H9 (cell line): ENCODE results near the gene TSPAN18. TPM values are rescaled to one million over a fixed set of nuclear protein-coding genes. Genes with fewer than 3 reads are reported as not detected.

ENCODE experiments used
- DNase-seq: peaks from one replicate; pipeline ENCODE4 v3.0.0-alpha.2; 2017
- H2AFZ ChIP-seq: one replicate; pipeline ENCODE4 v1.6.1; 2013; ENCODE audit warnings: mild to moderate bottlenecking, low read length, control low read depth, moderate library complexity
- H2AK5ac ChIP-seq: 2 replicates; pipeline ENCODE4 v1.6.1; 2013; ENCODE audit warnings: low read length, control low read depth, mixed read lengths; ENCODE audit not compliant: insufficient read length
- H2BK120ac ChIP-seq: one replicate; pipeline ENCODE4 v1.6.1; 2013; ENCODE audit warnings: low read depth, mild to moderate bottlenecking, low read length, control low read depth, inconsistent platforms; ENCODE audit not compliant: poor library complexity, severe bottlenecking
- H2BK12ac ChIP-seq: 2 replicates; pipeline ENCODE4 v1.6.1; 2013; ENCODE audit warnings: low read length, control low read depth, mixed read lengths, low read depth; ENCODE audit not compliant: insufficient read length
- H2BK15ac ChIP-seq: 2 replicates; pipeline ENCODE4 v1.6.1; 2013; ENCODE audit warnings: low read depth, low read length, control low read depth
- H2BK20ac ChIP-seq: one replicate; pipeline ENCODE4 v1.6.1; 2013; ENCODE audit warnings: low read depth, mild to moderate bottlenecking, low read length, control low read depth, inconsistent platforms; ENCODE audit not compliant: poor library complexity, severe bottlenecking
- H2BK5ac ChIP-seq: 2 replicates; pipeline ENCODE4 v1.6.1; 2013; ENCODE audit warnings: low read length, control low read depth, mixed read lengths; ENCODE audit not compliant: insufficient read length
- H3K14ac ChIP-seq: 2 replicates; pipeline ENCODE4 v1.6.1; 2013; ENCODE audit warnings: low read length, control low read depth; ENCODE audit not compliant: insufficient read depth
- H3K18ac ChIP-seq: 2 replicates; pipeline ENCODE4 v1.6.1; 2013; ENCODE audit warnings: low read depth, mild to moderate bottlenecking, mixed read lengths, low read length, control low read depth; ENCODE audit not compliant: insufficient read length
- H3K23ac ChIP-seq: 2 replicates; pipeline ENCODE4 v1.6.1; 2013; ENCODE audit warnings: low read length, control low read depth, mixed read lengths, low read depth; ENCODE audit not compliant: insufficient read length
- H3K23me2 ChIP-seq: 2 replicates; pipeline ENCODE4 v1.6.1; 2013; ENCODE audit warnings: low read depth, mild to moderate bottlenecking, mixed read lengths, low read length, control low read depth; ENCODE audit not compliant: insufficient read length, poor library complexity, severe bottlenecking
- H3K27ac ChIP-seq: 2 replicates; pipeline ENCODE4 v1.5.1; 2013; ENCODE audit warnings: low read length, control low read depth, mixed read lengths, low read depth; ENCODE audit not compliant: insufficient read length
- H3K27me3 ChIP-seq: 2 replicates; pipeline ENCODE4 v1.6.1; 2013; ENCODE audit warnings: low read length, control low read depth, inconsistent platforms; ENCODE audit not compliant: insufficient read depth
- H3K4ac ChIP-seq: 2 replicates; pipeline ENCODE4 v1.6.1; 2013; ENCODE audit warnings: low read depth, mild to moderate bottlenecking, control low read depth, inconsistent platforms, low read length, moderate library complexity
- H3K4me1 ChIP-seq: 2 replicates; pipeline ENCODE4 v1.6.1; 2013; ENCODE audit warnings: low read length, control low read depth, inconsistent platforms; ENCODE audit not compliant: insufficient read depth
- H3K4me2 ChIP-seq: 2 replicates; pipeline ENCODE4 v1.6.1; 2013; ENCODE audit warnings: low read length, control low read depth, mixed read lengths; ENCODE audit not compliant: insufficient read length, insufficient read depth
- H3K56ac ChIP-seq: 2 replicates; pipeline ENCODE4 v1.6.1; 2013; ENCODE audit warnings: low read depth, mild to moderate bottlenecking, mixed read lengths, low read length, control low read depth; ENCODE audit not compliant: insufficient read length
- H3K79me1 ChIP-seq: 2 replicates; pipeline ENCODE4 v1.6.1; 2013; ENCODE audit warnings: low read depth, mild to moderate bottlenecking, moderate library complexity, low read length, control low read depth, inconsistent platforms; ENCODE audit not compliant: insufficient read depth, poor library complexity, severe bottlenecking
- H3K79me2 ChIP-seq: 2 replicates; pipeline ENCODE4 v1.6.1; 2013; ENCODE audit warnings: low read length, control low read depth, inconsistent platforms; ENCODE audit not compliant: insufficient read depth
- H3K9ac ChIP-seq: 2 replicates; pipeline ENCODE4 v1.6.1; 2013; ENCODE audit warnings: low read length, control low read depth, mixed read lengths; ENCODE audit not compliant: insufficient read length; ENCODE audit errors: extremely low read depth
- H3K9me3 ChIP-seq: one replicate; pipeline ENCODE4 v1.6.1; 2013; ENCODE audit warnings: low read depth, low read length, inconsistent platforms; ENCODE audit not compliant: control insufficient read depth
- H3T11ph ChIP-seq: one replicate; pipeline ENCODE4 v1.6.1; 2013; ENCODE audit warnings: mild to moderate bottlenecking, low read length, control low read depth, inconsistent platforms
- H4K20me1 ChIP-seq: one replicate; pipeline ENCODE4 v1.6.1; 2013; ENCODE audit not compliant: control insufficient read depth, insufficient read length, insufficient read depth
- H4K5ac ChIP-seq: 2 replicates; pipeline ENCODE4 v1.6.1; 2013; ENCODE audit warnings: low read depth, mild to moderate bottlenecking, mixed read lengths, low read length, control low read depth; ENCODE audit not compliant: insufficient read length
- H4K8ac ChIP-seq: replicated peaks from 2 replicates; pipeline ENCODE4 v1.6.1; 2013; ENCODE audit warnings: low read length, control low read depth, mixed read lengths, low read depth; ENCODE audit not compliant: insufficient read length
- H4K91ac ChIP-seq: 2 replicates; pipeline ENCODE4 v1.6.1; 2013; ENCODE audit warnings: low read depth, mild to moderate bottlenecking, moderate library complexity, mixed read lengths, low read length, control low read depth; ENCODE audit not compliant: insufficient read length
- H3K27ac Mint-ChIP-seq, 3 experiments: 2 replicates in 2 of 3; 3 replicates in 1 of 3; pipeline ENCODE4 v1.8.0; 2020 to 2021; ENCODE audit warnings: mixed read lengths in 3 of 3, mild to moderate bottlenecking in 1 of 3, moderate library complexity in 1 of 3
- H3K27me3 Mint-ChIP-seq: 2 replicates; pipeline ENCODE4 v1.8.0; 2021; ENCODE audit warnings: low read depth, mild to moderate bottlenecking, moderate library complexity, mixed read lengths
- H3K36me3 Mint-ChIP-seq, 3 experiments: 2 replicates in 2 of 3; 3 replicates in 1 of 3; pipeline ENCODE4 v1.8.0; 2020 to 2021; ENCODE audit warnings: low read depth in 3 of 3, mixed read lengths in 3 of 3; ENCODE audit not compliant: insufficient read depth in 1 of 3
- H3K4me1 Mint-ChIP-seq, 2 experiments: 2 replicates each; pipeline ENCODE4 v1.8.0; 2020; ENCODE audit warnings: mixed read lengths in 2 of 2
- H3K4me3 Mint-ChIP-seq, 2 experiments: 2 replicates in 1 of 2; 3 replicates in 1 of 2; pipeline ENCODE4 v1.8.0; 2020 to 2021; ENCODE audit warnings: mild to moderate bottlenecking in 2 of 2, mixed read lengths in 2 of 2, moderate library complexity in 1 of 2
- H3K9me3 Mint-ChIP-seq, 2 experiments: 2 replicates in 1 of 2; 3 replicates in 1 of 2; pipeline ENCODE4 v1.8.0; 2020; ENCODE audit warnings: mild to moderate bottlenecking in 2 of 2, mixed read lengths in 2 of 2, moderate library complexity in 1 of 2
- CTCF ChIP-seq: fragments of 200-600 bp; sonication (generic); conservative IDR thresholded peaks from 3 replicates; pipeline ENCODE4 v1.8.0; 2021; ENCODE audit warnings: antibody characterized with exemption, mild to moderate bottlenecking
- WGBS: extraction: QIAGEN DNeasy Blood & Tissue Kit; methylation state at CpG from one replicate; pipeline ENCODE4 v1.1.7; 2013; ENCODE audit warnings: missing lambda C conversion rate, low lambda C conversion rate, mixed read lengths; ENCODE audit not compliant: insufficient read length; ENCODE audit errors: extremely low coverage; 5-methylcytosine and 5-hydroxymethylcytosine counted together
- total RNA-seq: library from RNA; stranded (reverse); gene quantifications from 2 replicates; pipeline ENCODE4 v1.2.1, GENCODE V29; 2021

The TSPAN18 gene
- total RNA-seq, 1 experiment from 2014 or later: 25.3 TPM

- H3K23ac ChIP-seq: no peak overlapping the region
- H3K4me2 ChIP-seq: no peak overlapping the region
- H2BK15ac ChIP-seq: no peak overlapping the region
- H3K27me3 ChIP-seq: no peaks in the 10 kb centered on the region
- no CpG with 5 or more reads among the region's 3 CpGs for WGBS
- H3K18ac ChIP-seq: no peak overlapping the region
- no peak overlapping the region for H2AFZ ChIP-seq
- no peak overlapping the region for H4K91ac ChIP-seq
- peak overlapping the region in 1 of 3 experiments; percentile 25; a peak in 1 of 7 replicates for H3K27ac Mint-ChIP-seq
- H3K4me3 Mint-ChIP-seq: no peak overlapping the region
- no peak overlapping the region for H2BK120ac ChIP-seq
- no peak overlapping the region for H3K56ac ChIP-seq
- peaks cover 27% of the 10 kb centered on the region for H3K27me3 Mint-ChIP-seq
- H4K20me1 ChIP-seq: no peaks in the 10 kb centered on the region
- H3K4me1 ChIP-seq: peaks cover 4% of the 10 kb centered on the region; the same call in 1 of the 2 replicates
- no peaks in the 10 kb centered on the region for H3K79me2 ChIP-seq
- no peaks in the 10 kb centered on the region for H3K9me3 ChIP-seq
- H3T11ph ChIP-seq: no peak overlapping the region
- H2AK5ac ChIP-seq: no peak overlapping the region
- H4K8ac ChIP-seq: no peak overlapping the region
- H3K79me1 ChIP-seq: no peaks in the 10 kb centered on the region
- DNase-seq: no peak
- H2BK5ac ChIP-seq: no peak overlapping the region
- no peak overlapping the region for H3K4ac ChIP-seq
- H4K5ac ChIP-seq: no peak overlapping the region
- H3K36me3 Mint-ChIP-seq: no peaks in the 10 kb centered on the region; a peak in 1 of 7 replicates
- H3K14ac ChIP-seq: no peak overlapping the region
- no peak overlapping the region for H2BK20ac ChIP-seq
- no peaks in the 10 kb centered on the region for H3K23me2 ChIP-seq
- peaks cover 34% of the 10 kb centered on the region in 2 experiments for H3K4me1 Mint-ChIP-seq
- no peak for TF ChIP-seq CTCF
- H3K27ac ChIP-seq: no peak overlapping the region
- peaks cover 0 to 11% of the 10 kb centered on the region in 2 experiments; a peak in 2 of 5 replicates for H3K9me3 Mint-ChIP-seq
- no peak overlapping the region for H3K9ac ChIP-seq
- no peak overlapping the region for H2BK12ac ChIP-seq
Observed at GRCh38 chr11:44709281-44709562, 17.5 kb upstream of the TSPAN18 start.
